Mesangial cell (primary cell): ENCODE results near the gene RBM11. TPM values are rescaled to one million over a fixed set of nuclear protein-coding genes. Genes with fewer than 3 reads are reported as not detected.

ENCODE experiments used
- total RNA-seq: library from RNA; depleted of rRNA; stranded (reverse); fragments of >200 nt; gene quantifications from 2 replicates; pipeline ENCODE4 v1.2.3, GENCODE V29; 2015

Gene RBM11, protein sequence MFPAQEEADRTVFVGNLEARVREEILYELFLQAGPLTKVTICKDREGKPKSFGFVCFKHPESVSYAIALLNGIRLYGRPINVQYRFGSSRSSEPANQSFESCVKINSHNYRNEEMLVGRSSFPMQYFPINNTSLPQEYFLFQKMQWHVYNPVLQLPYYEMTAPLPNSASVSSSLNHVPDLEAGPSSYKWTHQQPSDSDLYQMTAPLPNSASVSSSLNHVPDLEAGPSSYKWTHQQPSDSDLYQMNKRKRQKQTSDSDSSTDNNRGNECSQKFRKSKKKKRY
- total RNA-seq: 2.0 TPM in 1 of 2 replicates, not detected in the other

DNA sequence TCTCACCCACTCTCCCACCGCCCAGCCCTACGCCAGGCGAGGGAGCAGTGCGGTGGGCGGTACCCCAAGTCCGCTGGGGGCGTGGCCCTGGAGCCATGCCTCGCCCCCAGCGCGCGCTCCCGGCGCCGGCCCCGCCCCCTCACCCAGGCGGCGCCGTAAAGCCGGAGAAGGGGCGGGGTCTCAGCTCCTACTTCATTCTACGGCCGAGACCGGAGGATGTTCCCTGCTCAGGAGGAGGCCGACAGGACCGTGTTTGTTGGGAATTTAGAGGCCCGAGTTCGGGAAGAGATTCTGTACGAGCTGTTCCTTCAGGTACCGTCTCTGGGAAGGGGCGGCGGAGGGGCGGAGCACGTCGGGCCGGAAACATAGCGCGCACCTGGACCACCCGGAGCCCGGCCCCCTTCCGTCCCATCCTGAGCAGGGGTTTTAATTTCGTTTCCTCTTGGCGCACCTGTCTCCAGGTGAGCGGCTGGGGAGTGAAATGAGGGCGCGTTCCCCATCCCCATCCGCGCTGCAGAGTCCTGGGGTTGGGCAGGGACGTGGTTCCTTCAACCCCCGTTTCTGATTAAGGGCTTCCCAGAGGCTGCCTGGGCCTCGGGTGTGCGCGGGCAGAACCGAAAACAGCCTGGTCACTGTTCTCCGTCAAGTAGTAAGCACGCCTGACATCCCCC, at the start of gene RBM11:
Gene RBM11 (plus strand): TSS at position 187 of the 671 bp plus-strand sequence. CDS start 30 bp downstream, at position 217.

DNA sequence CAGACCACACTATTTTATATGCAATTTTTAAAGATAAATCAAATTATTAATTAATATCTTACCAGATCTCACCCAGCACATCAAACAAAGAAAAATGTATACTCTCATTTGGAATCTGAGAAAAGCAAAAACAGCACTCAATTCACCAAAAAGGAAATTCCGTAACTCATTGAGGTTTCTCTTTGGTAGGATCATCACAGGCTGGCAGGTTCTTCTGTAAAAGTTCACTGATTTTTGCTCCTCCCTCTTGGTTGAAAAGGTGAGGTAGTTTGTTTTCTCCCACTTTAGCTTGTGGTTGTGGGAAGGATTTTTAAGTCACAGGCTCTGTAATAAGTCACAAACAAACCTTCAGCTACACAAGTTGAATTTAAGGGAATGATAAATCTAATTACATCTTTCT, 5.2 kb upstream of the RBM11 start, which contains the start of gene LIPI:
Gene LIPI (minus strand): TSS at position 218 of the 400 bp plus-strand sequence. CDS start 110 bp downstream, at position 108.

Other genes starting within 250 kb of the RBM11 start
- gene LIPI, start 5.2 kb upstream of the RBM11 start, total RNA-seq: not detected in 2 replicates
- gene HSPA13, start 167.0 kb downstream of the RBM11 start, total RNA-seq: 24.5 and 34.7 TPM in 2 replicates